COLO829 (cell line): Measurements from ENCODE around the gene ATP2B1.

Experiments
- DNase-seq: peaks from one replicate; pipeline ENCODE4 v3.0.0; 2012; ENCODE audit warnings: low spot score

Gene ATP2B1

DNA sequence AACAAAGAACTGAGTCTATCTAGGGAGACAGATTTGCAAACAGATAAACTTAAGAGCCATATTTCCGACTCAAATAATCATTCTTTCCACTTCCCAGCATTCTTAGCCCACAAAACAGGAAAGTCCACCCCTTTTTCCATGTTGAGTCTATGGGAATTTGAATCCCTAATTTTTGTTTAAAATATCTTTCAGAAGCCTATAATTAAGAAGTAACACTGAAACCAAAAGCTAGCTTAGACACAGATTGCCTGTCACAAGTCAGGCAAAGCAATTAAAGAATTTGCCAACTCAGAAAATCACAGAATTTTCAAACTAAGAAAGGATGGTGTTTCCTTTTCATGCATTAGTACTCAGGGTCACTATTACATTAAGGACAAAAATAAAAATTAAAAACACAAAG, 17.0 kb downstream of the ATP2B1 start:
- no peak for DNase-seq

DNA sequence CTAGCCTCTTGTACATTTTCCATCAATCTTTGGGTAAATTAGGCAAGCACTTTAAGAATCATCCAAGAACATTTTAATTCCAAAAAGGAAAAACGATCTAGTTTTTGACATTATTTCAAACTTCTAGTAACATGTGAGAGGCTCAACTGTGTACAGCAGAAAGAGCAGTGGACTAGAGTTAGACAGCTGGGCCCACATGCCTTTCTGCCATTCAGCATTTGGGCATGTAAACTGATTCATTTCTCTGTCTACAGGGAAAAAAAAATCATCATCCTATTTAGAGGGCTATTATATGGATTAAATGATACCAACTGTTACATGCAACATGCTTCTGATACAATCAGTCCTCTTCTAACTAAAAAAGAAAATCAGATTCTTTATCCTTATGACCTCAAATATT, 17.7 kb downstream of the ATP2B1 start:
- no peak for DNase-seq

GRCh38 chr12:89689306-89689705, 19.3 kb downstream of the ATP2B1 start:
- no peak for DNase-seq

- no peak for DNase-seq
Measured at GRCh38 chr12:89686311-89686710, 22.3 kb downstream of the ATP2B1 start.

- DNase-seq = no peak
Measured at GRCh38 chr12:89685363-89685972, 23.2 kb downstream of the ATP2B1 start.

GRCh38 chr12:89684136-89684535, 24.5 kb downstream of the ATP2B1 start:
- DNase-seq = no peak

- DNase-seq = no peak
Measured at GRCh38 chr12:89682284-89682683, 26.4 kb downstream of the ATP2B1 start.

GRCh38 chr12:89680409-89680808, 28.2 kb downstream of the ATP2B1 start:
- no peak for DNase-seq

DNA sequence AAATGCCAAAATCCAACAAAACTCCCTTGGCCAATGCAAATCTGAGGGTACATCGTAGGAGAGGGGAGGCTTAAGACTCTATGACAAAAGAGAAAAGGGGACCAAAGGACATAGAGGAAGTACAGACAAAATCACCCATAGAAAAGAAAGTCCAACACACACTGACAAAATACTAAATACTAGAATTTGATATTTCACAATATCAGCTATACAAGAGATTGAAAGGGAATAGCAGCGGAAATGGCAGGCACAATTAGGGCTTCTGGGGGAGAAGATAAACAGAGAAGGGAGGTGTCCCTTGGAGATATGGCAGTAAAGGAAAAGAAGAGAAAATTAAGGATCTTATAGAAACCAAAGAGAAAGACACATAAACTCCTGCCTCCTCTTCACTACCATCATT, 29.0 kb downstream of the ATP2B1 start:
- DNase-seq = no peak

DNA sequence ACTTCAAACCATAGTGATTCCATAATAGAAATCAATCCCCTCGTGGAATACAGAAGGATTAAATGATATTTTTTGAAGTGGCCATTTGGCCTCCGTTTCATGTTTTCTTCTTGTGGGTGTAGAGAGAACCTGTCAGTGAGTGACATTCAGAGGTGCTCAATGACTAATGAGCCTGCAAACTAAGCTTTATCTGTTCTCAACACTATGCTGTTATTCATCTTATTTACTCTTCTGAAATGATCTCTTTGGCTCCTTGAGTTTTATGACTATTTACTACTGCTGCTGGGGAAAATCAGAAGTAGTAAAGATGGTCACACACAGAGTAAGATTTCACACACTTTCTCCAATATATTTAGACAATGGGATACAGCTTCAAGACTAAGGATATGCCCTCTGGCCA, 30.4 kb downstream of the ATP2B1 start:
- no peak for DNase-seq

DNA sequence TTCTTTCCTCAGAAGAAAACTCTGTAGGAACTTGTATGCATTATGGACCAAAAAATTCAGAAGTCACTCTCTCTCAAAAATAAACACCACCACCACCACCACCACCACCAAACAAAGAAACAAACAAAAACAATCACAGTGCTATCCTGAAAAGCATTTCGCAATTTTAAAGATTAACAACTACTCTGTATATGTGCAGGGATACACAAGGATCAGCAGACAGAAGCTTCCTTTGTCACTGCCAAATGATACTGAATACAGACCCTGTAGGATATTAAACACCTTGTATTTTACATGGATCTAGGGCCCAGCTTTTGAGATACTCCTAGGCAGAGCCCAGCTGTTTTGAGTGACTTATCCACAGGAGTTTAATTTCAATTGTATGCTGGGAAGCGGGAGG, 31.7 kb downstream of the ATP2B1 start:
- no peak for DNase-seq

DNA sequence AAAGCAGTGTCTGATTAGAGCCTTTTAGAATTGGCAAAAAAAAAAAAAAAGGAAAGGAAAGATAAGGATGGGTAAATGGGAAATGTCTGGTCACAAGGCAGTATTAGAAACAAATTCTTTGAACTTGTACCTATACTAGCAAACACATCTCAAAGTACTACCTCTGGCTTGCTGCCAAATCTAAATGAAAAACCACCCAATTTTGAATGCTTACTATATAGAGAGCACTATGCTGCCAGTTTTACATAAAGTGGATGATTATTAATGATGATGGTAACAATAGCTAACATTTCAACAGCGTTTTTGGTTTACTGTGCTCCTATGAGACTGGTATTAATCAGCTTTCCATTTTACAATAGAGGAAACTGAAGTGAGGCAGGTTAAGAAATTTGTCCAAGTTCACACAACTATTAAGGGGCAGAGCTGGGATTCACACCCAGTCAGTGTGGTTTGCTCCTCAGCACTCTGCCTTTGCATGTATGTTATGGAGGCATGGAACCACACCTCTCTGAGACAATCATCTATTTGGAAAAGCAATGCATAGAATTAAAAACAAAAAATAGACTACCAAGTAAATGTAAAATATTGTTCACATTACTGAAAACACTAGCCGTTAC, 34.2 kb downstream of the ATP2B1 start:
- no peak for DNase-seq

DNA sequence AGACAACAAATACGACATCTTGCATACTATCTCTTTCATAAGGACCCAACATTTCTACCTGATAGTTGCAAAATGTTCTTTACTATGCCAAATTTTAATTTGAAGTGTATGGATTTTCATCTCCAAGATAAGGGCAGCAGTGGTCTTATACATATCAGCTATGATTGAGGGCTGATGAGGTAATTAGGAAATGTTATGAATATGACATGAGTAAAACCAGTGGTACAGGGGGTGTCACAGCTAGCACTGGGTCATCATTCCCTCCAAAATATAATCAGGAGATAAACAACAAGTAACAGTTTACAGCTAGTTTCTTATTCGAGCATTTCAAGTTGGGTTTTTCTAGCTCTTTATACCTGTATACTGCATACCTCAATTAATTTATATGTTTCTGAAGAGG, 35.0 kb downstream of the ATP2B1 start:
- no peak for DNase-seq

DNA sequence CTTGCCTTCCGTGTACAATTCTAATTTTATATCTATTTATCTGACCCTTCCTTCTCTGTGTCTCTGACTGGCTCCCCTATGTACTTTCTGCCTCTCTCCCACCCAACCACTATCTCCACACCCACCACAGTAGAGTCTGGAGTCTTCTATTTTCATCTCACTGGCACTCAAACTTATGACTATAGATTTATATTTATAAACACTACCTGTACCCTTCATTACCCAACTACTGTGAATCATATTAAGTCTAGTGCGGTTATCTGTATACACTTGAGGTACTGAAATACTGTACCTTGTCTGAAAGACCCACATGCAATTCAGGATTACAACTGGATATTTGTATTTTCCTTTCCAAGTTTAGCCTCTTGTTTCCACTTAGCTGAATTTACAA, 36.1 kb downstream of the ATP2B1 start:
- no peak for DNase-seq

DNA sequence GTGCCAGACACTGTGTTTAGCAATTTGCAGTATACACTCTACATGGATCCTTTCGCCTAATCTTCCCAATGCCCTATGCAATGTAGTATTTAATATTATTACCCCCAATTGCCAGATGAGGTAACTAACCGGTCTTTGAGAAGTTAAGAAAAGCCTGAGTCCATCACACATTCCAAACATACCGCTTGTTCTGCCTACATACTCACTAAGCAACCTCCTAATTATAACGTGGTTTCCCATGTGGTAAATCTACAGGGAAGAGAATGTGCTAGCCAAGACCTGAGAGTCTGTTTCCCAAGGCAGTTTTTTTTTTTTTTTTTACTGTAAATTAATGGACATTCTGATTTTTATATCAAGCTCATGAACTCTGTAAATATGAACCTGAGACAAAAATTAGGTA, 37.2 kb downstream of the ATP2B1 start:
- DNase-seq = no peak

GRCh38 chr12:89669197-89669596, 39.4 kb downstream of the ATP2B1 start:
- no peak for DNase-seq

- DNase-seq = no peak
Measured at GRCh38 chr12:89665556-89665955, 43.1 kb downstream of the ATP2B1 start.

GRCh38 chr12:89664441-89664840, 44.2 kb downstream of the ATP2B1 start:
- no peak for DNase-seq

- no peak for DNase-seq
Measured at GRCh38 chr12:89663577-89664357, 44.9 kb downstream of the ATP2B1 start.

GRCh38 chr12:89662623-89663022, 46.0 kb downstream of the ATP2B1 start:
- no peak for DNase-seq

DNA sequence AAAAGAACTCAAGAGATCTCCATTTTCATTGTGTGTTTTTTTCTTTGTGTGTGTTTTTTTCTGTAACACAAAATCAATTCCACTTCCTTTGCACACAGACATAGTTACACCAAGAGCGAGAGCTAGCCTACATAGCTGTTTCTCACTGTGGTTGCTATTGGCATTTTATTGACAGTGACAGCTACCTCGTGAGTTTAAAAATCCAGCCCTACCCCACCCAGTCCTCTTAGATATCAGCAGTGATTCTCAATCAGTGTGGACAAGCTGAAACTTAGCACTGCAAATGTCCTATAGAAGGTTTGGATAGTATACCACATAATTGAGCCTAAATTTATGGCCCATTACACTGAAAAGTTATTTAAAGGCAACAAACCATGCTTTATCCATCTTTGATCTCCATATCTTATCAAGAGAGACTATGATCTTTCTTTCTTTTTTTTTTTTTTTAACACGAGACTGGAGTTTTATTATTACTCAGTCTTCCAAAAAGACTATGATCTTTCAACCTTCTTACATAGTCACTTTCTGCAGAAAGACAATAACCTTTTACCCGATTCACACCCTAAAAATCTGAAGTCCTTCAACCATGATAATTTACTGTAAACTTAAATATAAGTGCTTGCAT, 46.8 kb downstream of the ATP2B1 start:
- DNase-seq = no peak

- DNase-seq = no peak
Measured at GRCh38 chr12:89657739-89658138, 50.9 kb downstream of the ATP2B1 start.

- no peak for DNase-seq
Measured at GRCh38 chr12:89657066-89657465, 51.6 kb downstream of the ATP2B1 start.
